T47D (cell line): ENCODE results near the gene ATP6V1B1.

Experiments
- DNase-seq, 2 experiments: peaks; one replicate each; pipeline versions ENCODE4 v3.0.0 to v3.0.0-alpha.2; 2011 to 2012; ENCODE audit warnings: low read depth in 1 of 2, low spot score in 1 of 2
- JUND ChIP-seq: IDR thresholded peaks from 2 replicates; pipeline ENCODE4 v1.6.1; 2012; ENCODE audit warnings: low read depth
- in situ Hi-C: cut with HindIII; loops from 2 replicates; pipeline ENCODE4 v1.10.0; 2016; ENCODE audit warnings: low sequenced_read_pairs, low pct_unique_long_range_greater_than_20kb

Gene ATP6V1B1

DNA sequence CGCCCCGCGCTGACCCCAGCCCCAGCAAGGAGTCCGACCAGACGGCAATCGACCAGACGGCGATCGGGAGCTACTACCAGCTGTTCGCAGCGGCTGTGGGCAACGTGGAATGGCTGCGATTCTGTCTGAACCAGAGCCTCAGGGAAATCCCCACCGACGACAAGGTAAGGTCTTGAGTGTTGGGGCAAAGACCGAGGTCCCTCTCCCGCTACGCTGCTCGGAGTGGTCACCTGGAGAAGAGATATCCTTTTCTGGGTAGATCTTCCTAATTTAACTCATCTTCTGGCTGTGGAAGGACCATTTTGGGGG lies 43.4 kb downstream of the ATP6V1B1 start:
- in situ Hi-C loops = no loop called here
- TF ChIP-seq JUND = no peak
- no peak for DNase-seq

- in situ Hi-C loops = no loop called here
- DNase-seq = no peak
- no peak for TF ChIP-seq JUND
Observed at GRCh38 chr2:70979626-70980025, 43.9 kb downstream of the ATP6V1B1 start.

- no peak for TF ChIP-seq JUND
- no peak for DNase-seq
- in situ Hi-C loops = no loop called here
Observed at GRCh38 chr2:70981421-70981820, 45.7 kb downstream of the ATP6V1B1 start.

DNA sequence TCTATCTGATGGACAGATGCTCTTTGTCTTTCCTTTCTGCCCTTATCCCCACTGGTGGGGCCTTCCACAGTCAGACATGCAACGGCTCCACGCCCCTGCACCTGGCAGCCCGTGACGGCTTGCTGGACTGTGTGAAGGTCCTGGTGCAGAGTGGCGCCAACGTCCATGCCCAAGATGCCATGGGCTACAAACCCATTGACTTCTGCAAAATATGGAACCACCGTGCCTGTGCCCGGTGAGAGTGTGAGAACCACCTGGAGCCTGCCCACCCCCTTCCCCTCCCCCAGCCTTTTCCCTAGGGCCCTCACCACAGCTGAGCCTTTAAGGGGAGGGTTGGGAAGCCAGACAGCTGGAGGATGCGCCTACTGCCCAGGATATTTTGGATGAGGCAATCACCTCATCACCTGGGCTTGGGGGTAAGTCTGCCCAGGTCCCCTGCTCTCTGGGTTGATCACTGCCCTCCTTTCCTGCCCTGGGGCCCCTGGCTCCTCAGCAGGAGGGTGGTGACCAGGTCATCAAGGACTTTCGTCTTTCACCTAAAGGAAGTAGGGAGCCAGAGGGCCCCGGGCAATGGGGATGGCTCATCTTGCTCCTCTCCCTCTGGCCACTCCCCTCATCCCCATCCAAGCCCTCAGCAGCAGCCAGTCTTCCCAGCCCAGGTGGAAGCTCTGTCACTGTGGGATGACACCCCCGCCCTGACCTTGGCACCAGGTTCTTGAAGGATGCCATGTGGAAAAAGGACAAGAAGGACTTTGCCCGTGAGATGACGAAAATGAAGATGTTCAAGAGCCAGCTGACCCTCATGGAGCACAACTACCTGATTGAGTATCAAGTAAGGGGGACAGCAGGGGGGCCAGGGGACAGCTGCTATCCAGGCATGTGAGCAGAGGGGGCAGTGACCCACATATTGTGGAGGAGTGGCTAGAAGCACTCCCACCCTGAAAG lies 46.4 kb downstream of the ATP6V1B1 start:
- no peak for DNase-seq
- TF ChIP-seq JUND = no peak
- in situ Hi-C loops = no loop called here

DNA sequence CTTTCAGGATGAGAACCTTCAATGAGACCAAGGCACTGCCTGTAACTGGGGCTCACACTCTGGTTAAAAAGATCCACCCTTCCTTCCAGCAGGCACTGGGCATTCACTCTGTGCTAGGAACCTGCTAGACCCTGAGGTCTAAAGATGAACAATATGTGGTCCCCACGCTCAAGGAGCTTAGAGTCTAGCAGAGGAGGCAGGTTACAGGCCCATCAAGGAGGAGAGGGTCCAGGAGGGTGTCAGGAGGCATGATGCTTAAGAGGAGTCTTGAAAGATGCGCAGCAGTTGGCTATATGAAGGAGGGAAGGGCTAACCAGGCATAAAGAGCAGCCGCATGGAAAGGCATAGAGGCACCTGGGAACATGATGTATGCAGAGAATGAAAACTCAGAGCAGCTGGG lies 47.3 kb downstream of the ATP6V1B1 start:
- no peak for TF ChIP-seq JUND
- no peak for DNase-seq
- in situ Hi-C loops = no loop called here

- in situ Hi-C loops = no loop called here
- no peak for TF ChIP-seq JUND
- DNase-seq = no peak
Observed at GRCh38 chr2:70983506-70984227, 48.0 kb downstream of the ATP6V1B1 start.

DNA sequence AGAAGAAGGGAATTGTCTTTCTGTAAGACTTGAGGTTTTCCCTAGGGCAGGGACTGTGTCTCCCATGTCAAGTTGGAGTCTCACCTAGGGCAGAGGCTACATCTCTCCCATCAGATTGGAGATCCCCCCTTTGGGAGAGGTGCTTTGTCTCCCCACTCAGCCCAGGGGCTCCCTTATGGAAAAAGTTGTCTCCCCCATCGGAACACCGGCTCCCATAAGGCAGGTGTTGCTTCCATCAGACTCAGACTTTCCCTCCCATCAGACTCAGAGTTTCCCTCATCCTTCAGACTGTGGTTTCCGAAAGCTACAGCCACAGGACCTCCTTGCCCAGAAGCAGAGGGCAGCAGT lies 48.5 kb downstream of the ATP6V1B1 start:
- DNase-seq = no peak
- in situ Hi-C loops = no loop called here
- TF ChIP-seq JUND = no peak

DNA sequence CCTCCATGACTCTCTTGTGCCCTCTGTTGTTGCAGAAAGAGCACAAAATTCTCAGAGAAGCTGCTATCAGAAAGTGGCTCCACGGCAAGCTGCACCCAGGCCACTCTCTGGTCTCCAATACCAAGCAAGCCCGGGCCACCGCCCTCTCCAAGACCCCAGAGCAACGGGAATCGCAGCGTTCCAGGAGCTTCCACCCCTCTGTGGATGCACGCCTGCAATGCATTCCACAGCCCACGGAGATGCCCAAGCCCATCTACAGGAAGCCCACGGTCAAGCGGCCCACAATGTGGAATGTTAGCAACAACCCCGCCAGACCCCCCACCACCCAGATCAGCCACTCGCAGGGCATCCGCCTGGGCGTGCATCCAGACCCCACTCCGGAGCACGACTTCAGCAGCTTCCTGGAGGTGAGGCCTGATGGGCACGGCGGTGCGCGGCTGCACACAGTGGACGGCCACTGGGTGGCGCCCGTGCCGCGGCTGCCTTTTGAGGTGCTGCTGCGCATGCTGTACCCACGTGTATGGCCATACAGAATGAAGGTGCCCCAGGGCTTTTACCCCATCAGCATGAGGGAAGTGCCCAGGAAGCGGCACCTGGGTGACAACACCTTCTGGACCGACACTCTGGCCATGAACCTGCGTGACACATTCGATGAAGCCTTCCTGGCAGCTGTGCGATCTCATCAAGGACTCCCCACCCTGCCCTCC lies 49.0 kb downstream of the ATP6V1B1 start:
- in situ Hi-C loops = no loop called here
- DNase-seq = peak in 1 of 2 experiments; percentile 6

DNA sequence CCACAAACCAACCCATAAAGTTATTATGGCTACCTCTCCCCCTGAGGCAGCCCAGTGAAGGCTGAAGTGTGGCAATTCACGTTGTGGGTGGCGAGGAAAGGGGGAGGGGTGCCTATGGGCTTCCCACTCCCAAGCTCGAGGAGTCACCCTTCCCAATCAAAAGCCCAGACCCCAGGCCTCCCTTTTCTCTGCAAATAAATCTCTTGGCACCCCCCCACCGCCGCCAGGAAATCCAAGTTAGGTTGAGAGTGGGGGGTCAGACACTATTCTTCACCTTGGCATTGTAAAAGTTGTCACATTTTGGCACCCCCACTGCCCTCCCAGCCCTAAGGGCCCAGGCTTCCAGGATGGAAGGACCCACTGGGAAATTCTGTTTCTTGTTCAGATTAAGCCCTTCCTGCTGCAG lies 49.6 kb downstream of the ATP6V1B1 start:
- DNase-seq = no peak
- in situ Hi-C loops = no loop called here
- TF ChIP-seq JUND = no peak

More for the DNA sequence above, 49.0 kb downstream of the ATP6V1B1 start:
- no peak for TF ChIP-seq JUND

DNA sequence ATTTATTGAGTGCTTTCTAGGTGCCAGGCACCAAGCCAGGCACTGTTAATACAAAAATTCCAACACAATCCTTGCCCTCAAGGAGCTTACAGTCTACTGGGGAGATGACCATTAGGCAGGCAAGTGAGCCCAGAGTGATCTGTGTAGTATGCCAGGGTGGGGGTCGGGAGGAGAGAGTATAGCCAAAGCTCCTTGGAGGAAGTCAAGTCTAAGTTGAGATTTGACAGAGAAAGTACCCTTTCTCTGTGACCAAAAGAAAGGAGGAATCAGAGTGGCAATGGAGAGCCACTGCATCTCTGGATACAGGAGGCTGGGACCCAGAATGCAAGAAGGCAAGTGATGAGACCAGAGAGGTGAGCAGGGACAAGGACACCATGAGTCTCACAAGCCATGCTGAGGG lies 50.3 kb downstream of the ATP6V1B1 start:
- TF ChIP-seq JUND = no peak
- no peak for DNase-seq
- in situ Hi-C loops = no loop called here

DNA sequence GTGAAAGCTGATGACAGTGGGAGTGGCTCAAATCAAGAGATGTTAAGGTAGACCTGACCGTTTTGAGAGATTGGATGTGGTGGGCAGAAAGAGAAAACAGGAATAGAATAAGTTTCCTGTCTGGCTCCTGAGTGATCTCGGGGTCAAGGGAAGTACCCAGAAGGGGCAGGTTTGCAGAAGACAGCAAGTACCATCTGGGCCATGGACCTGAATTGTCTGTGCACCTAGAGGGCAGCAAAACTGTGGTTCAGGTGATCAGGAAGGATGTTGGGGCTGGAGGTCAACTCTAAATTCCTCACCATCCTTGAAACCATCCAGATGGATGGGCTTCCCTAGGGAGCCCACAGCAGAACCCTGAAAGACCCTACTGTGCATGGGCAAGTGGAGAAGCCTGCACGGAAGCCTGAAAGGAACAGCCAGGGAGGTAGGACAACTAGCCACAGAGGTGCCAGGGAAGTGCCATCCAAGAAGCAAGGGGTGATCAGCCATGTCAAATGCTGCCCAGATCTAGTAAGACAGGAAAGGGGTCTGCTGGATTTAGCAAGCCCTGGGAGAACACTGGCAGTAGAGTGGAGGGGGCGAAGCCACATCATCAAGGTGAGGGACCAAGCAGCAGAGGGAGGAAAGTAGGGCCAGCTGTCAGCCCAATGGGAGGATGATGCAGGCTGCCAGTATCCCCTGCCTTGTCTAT lies 50.9 kb downstream of the ATP6V1B1 start:
- TF ChIP-seq JUND = no peak
- in situ Hi-C loops = no loop called here
- DNase-seq = no peak

DNA sequence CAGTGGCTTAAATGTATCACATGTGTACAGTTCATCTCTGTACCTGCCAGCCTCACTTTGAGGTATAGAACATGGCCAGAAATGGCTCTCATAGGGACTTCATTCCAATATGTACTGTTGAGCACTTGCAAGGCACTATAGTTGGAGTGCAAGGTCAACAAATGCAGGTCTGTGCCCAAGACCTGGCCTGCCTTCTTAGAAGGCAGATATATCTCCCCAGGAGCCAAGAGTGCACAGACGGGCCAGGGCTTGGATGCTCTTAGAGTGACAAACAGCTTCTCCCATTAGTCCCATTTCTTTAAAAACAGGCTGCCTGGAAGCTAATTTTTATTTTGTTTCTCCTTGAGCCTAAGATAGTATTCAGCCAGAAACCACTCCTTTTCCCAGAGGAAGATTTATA lies 51.7 kb downstream of the ATP6V1B1 start:
- no peak for DNase-seq
- no peak for TF ChIP-seq JUND
- in situ Hi-C loops = no loop called here

DNA sequence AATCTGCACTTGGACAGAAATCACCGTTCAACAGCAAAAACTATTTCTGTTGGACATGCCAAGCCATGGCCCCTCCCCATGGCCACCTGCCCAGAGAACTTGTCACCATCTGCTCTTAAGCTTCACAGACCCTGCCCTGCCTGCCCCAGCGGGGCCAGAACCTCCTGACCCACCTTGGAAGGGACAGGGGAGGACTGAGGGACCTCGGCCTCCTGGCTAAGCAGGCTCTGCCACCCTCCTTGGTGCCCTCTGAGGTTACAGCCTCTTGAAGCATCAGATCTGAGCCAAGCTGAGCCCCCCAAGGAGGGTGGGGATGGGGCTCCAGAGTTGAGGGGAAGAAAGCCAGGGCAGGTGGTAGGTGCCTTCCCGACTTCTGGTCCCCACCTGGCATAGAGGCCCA lies 52.5 kb downstream of the ATP6V1B1 start:
- TF ChIP-seq JUND = no peak
- no peak for DNase-seq
- in situ Hi-C loops = no loop called here
